ENCODE results near the gene EPHA3.

Gene EPHA3

DNA sequence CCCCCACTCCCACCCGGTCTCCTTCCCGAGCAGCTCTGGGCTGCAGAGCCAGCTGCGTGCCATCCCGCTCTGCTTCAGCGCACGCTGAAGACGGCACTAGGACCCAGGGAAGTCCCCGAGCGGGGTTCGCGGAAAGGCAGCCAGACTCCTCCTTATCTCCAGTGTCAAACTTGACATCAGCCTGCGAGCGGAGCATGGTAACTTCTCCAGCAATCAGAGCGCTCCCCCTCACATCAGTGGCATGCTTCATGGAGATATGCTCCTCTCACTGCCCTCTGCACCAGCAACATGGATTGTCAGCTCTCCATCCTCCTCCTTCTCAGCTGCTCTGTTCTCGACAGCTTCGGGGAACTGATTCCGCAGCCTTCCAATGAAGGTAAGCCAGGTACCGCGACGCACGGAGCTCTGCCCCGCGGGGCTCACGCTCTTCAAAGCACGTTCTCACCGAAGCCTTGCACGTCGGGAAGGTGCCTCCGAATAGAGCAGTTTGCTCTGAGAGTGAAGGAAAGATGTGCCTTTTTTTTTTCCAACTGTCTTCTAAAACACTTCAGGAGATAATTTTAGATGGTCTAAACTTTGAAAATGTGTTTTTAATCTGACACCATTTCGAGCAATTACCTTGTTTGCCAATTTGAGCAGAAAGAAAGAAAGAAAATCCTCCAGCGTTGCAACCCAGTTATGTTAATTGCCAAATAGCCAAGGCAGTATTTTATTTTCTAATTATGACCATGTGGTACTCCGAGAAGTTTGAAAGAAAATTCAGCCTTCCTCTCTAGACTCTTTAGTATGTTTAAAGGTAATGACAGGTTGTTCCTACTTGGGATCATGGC, at the start of gene EPHA3 (continued):
- peak; percentile 47 for TF ChIP-seq ZNF629 (tag by site-specific recombination; IDR thresholded peaks at IDR 0.05)
- TF ChIP-seq, protein P1, sequence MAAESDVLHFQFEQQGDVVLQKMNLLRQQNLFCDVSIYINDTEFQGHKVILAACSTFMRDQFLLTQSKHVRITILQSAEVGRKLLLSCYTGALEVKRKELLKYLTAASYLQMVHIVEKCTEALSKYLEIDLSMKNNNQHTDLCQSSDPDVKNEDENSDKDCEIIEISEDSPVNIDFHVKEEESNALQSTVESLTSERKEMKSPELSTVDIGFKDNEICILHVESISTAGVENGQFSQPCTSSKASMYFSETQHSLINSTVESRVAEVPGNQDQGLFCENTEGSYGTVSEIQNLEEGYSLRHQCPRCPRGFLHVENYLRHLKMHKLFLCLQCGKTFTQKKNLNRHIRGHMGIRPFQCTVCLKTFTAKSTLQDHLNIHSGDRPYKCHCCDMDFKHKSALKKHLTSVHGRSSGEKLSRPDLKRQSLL (tag by site-specific recombination; IDR thresholded peaks at IDR 0.05) = no peak
- no peak for TF ChIP-seq ZNF621 (tag by site-specific recombination; IDR thresholded peaks at IDR 0.05)
- TF ChIP-seq MZF1 (tag by site-specific recombination; IDR thresholded peaks at IDR 0.05; ENCODE audit: borderline replicate concordance) = peak; percentile 74
- TF ChIP-seq ZNF610 (tag by site-specific recombination; IDR thresholded peaks at IDR 0.05; ENCODE audit: borderline replicate concordance) = peak; percentile 35; the same call in 1 of the 2 replicates
- 0 out of 2 replicates have a peak, but pooled peaks have one; percentile 36 for TF ChIP-seq ZNF768 (tag by site-specific recombination; IDR thresholded peaks at IDR 0.05)
- TF ChIP-seq ZFP37 (tag by site-specific recombination; IDR thresholded peaks at IDR 0.05) = peak; percentile 72; the same call in 1 of the 2 replicates
- TF ChIP-seq ZBTB48 (tag by site-specific recombination; IDR thresholded peaks at IDR 0.05) = no peak
- peak; percentile 54; the same call in 1 of the 2 replicates for TF ChIP-seq ZNF341 (tag by site-specific recombination; IDR thresholded peaks at IDR 0.05; ENCODE audit: low read depth)
- TF ChIP-seq ZNF366 (tag by site-specific recombination; conservative IDR thresholded peaks at IDR 0.05) = peak; percentile 51; the same call in 1 of the 2 replicates
- TF ChIP-seq, protein P2, sequence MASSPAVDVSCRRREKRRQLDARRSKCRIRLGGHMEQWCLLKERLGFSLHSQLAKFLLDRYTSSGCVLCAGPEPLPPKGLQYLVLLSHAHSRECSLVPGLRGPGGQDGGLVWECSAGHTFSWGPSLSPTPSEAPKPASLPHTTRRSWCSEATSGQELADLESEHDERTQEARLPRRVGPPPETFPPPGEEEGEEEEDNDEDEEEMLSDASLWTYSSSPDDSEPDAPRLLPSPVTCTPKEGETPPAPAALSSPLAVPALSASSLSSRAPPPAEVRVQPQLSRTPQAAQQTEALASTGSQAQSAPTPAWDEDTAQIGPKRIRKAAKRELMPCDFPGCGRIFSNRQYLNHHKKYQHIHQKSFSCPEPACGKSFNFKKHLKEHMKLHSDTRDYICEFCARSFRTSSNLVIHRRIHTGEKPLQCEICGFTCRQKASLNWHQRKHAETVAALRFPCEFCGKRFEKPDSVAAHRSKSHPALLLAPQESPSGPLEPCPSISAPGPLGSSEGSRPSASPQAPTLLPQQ (tag by site-specific recombination; IDR thresholded peaks at IDR 0.05) = peak; percentile 41; the same call in 1 of the 2 replicates

DNA sequence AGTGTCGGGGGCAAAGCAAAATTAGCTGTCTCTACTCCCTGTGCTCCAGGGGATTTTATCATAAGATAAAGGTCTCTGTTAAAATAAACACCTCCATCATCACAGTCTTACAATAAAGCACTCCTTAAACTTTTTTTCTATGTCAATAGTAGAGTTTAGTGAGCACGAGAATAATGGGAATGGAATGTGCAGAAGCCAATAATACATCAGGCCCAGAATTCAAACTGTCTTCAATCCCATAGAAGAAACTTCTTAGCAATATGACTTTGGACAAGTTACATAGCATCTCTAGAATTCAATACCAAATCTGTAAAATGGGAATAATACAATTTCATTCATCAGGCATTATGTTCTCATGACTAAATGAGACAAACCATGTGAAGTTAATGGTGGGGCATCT, 49.0 kb upstream of the EPHA3 start:
- no peaks in the 10 kb centered on the region for H3K4me1 ChIP-seq (ENCODE audit: control insufficient read depth, insufficient read depth, low read length)
- no peaks in the 10 kb centered on the region for H3K9me3 ChIP-seq (ENCODE audit: control insufficient read depth, insufficient read depth, low read depth, low read length)
- POLR2A ChIA-PET = no interaction called here
- no peaks in the 10 kb centered on the region for H3K36me3 ChIP-seq (ENCODE audit: control insufficient read depth in 2 of 2, insufficient read depth in 1 of 2, low read length in 2 of 2)
- CTCF ChIA-PET = no interaction called here
- H3K4me3 ChIP-seq (ENCODE audit: low read depth, low read length) = no peak overlapping the region
- no peak overlapping the region for H3K27ac ChIP-seq (ENCODE audit: extremely low read depth, low read depth, low read length)
- TF ChIP-seq, protein P3, sequence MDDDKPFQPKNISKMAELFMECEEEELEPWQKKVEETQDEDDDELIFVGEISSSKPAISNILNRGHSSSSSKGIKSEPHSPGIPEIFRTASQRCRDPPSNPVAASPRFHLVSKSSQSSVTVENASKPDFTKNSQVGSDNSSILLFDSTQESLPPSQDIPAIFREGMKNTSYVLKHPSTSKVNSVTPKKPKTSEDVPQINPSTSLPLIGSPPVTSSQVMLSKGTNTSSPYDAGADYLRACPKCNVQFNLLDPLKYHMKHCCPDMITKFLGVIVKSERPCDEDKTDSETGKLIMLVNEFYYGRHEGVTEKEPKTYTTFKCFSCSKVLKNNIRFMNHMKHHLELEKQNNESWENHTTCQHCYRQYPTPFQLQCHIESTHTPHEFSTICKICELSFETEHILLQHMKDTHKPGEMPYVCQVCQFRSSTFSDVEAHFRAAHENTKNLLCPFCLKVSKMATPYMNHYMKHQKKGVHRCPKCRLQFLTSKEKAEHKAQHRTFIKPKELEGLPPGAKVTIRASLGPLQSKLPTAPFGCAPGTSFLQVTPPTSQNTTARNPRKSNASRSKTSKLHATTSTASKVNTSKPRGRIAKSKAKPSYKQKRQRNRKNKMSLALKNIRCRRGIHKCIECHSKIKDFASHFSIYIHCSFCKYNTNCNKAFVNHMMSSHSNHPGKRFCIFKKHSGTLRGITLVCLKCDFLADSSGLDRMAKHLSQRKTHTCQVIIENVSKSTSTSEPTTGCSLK (tag by site-specific recombination; IDR thresholded peaks at IDR 0.05) = no peak
- TF ChIP-seq HOXD13 (CRISPR knock-in tag; IDR thresholded peaks at IDR 0.05; ENCODE audit: borderline replicate concordance) (no peak), ZNF677 (tag by site-specific recombination; IDR thresholded peaks at IDR 0.05) (no peak), ZNF274 (IDR thresholded peaks at IDR 0.05; ENCODE audit: low read length) (no peak), ZNF274 (tag by site-specific recombination; IDR thresholded peaks at IDR 0.05; ENCODE audit: borderline replicate concordance) (no peak)
- TF ChIP-seq, protein P4, sequence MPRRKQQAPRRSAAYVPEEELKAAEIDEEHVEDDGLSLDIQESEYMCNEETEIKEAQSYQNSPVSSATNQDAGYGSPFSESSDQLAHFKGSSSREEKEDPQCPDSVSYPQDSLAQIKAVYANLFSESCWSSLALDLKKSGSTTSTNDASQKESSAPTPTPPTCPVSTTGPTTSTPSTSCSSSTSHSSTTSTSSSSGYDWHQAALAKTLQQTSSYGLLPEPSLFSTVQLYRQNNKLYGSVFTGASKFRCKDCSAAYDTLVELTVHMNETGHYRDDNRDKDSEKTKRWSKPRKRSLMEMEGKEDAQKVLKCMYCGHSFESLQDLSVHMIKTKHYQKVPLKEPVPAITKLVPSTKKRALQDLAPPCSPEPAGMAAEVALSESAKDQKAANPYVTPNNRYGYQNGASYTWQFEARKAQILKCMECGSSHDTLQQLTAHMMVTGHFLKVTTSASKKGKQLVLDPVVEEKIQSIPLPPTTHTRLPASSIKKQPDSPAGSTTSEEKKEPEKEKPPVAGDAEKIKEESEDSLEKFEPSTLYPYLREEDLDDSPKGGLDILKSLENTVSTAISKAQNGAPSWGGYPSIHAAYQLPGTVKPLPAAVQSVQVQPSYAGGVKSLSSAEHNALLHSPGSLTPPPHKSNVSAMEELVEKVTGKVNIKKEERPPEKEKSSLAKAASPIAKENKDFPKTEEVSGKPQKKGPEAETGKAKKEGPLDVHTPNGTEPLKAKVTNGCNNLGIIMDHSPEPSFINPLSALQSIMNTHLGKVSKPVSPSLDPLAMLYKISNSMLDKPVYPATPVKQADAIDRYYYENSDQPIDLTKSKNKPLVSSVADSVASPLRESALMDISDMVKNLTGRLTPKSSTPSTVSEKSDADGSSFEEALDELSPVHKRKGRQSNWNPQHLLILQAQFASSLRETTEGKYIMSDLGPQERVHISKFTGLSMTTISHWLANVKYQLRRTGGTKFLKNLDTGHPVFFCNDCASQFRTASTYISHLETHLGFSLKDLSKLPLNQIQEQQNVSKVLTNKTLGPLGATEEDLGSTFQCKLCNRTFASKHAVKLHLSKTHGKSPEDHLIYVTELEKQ (tag by site-specific recombination; IDR thresholded peaks at IDR 0.05; ENCODE audit: borderline replicate concordance) = no peak
- TF ChIP-seq, protein P5, sequence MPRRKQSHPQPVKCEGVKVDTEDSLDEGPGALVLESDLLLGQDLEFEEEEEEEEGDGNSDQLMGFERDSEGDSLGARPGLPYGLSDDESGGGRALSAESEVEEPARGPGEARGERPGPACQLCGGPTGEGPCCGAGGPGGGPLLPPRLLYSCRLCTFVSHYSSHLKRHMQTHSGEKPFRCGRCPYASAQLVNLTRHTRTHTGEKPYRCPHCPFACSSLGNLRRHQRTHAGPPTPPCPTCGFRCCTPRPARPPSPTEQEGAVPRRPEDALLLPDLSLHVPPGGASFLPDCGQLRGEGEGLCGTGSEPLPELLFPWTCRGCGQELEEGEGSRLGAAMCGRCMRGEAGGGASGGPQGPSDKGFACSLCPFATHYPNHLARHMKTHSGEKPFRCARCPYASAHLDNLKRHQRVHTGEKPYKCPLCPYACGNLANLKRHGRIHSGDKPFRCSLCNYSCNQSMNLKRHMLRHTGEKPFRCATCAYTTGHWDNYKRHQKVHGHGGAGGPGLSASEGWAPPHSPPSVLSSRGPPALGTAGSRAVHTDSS (tag by site-specific recombination; IDR thresholded peaks at IDR 0.05) = no peak
- TF ChIP-seq, protein P6, sequence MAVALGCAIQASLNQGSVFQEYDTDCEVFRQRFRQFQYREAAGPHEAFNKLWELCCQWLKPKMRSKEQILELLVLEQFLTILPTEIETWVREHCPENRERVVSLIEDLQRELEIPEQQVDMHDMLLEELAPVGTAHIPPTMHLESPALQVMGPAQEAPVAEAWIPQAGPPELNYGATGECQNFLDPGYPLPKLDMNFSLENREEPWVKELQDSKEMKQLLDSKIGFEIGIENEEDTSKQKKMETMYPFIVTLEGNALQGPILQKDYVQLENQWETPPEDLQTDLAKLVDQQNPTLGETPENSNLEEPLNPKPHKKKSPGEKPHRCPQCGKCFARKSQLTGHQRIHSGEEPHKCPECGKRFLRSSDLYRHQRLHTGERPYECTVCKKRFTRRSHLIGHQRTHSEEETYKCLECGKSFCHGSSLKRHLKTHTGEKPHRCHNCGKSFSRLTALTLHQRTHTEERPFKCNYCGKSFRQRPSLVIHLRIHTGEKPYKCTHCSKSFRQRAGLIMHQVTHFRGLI (tag by site-specific recombination; IDR thresholded peaks at IDR 0.05) = no peak
